ENCODE measurements around the gene KCNA3.

- TF ChIP-seq, protein P1, sequence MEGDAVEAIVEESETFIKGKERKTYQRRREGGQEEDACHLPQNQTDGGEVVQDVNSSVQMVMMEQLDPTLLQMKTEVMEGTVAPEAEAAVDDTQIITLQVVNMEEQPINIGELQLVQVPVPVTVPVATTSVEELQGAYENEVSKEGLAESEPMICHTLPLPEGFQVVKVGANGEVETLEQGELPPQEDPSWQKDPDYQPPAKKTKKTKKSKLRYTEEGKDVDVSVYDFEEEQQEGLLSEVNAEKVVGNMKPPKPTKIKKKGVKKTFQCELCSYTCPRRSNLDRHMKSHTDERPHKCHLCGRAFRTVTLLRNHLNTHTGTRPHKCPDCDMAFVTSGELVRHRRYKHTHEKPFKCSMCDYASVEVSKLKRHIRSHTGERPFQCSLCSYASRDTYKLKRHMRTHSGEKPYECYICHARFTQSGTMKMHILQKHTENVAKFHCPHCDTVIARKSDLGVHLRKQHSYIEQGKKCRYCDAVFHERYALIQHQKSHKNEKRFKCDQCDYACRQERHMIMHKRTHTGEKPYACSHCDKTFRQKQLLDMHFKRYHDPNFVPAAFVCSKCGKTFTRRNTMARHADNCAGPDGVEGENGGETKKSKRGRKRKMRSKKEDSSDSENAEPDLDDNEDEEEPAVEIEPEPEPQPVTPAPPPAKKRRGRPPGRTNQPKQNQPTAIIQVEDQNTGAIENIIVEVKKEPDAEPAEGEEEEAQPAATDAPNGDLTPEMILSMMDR (IDR thresholded peaks at IDR 0.05 in 8 of 11, conservative IDR thresholded peaks at IDR 0.05 in 3 of 11): no peak
- no peak for TF ChIP-seq POLR2A (IDR thresholded peaks at IDR 0.05)
Measured at GRCh38 chr1:110635434-110635833, 39.3 kb downstream of the KCNA3 start.

Data from spleen (tissue), 7 donors.